Measurements from ENCODE around the gene GPR42.

- no peak for TF ChIP-seq RAD21 (IDR thresholded peaks at IDR 0.05; ENCODE audit: low read depth)
- no peak for TF ChIP-seq CEBPB (IDR thresholded peaks at IDR 0.05)
- no peak for TF ChIP-seq EGR1 (IDR thresholded peaks at IDR 0.05)
- TF ChIP-seq MAX (IDR thresholded peaks at IDR 0.05): no peak
- TF ChIP-seq YY1 (IDR thresholded peaks at IDR 0.05; ENCODE audit: low read depth): no peak
- no peak for TF ChIP-seq TAF1 (IDR thresholded peaks at IDR 0.05; ENCODE audit: low read depth)
- no peak for TF ChIP-seq FOXM1 (IDR thresholded peaks at IDR 0.05; ENCODE audit: borderline replicate concordance, low read depth)
Observed at GRCh38 chr19:35369522-35369921, 1.3 kb upstream of the GPR42 start.

Measured in Ishikawa (cell line).